GM19468 (cell line): ENCODE data around the gene ZNF280A.

Source experiments
- ATAC-seq: cut with Tn5 transposase; IDR thresholded peaks from one replicate; pipeline ENCODE4 v1.9.1; 2021; ENCODE audit warnings: mild to moderate bottlenecking, moderate library complexity, moderate number of reproducible peaks; ENCODE audit not compliant: unreplicated experiment; ENCODE audit errors: extremely low read depth

Gene ZNF280A

GRCh38 chr22:22520020-22520656, at the start of gene ZNF280A:
Gene ZNF280A, minus strand, starts transcription at chr22:22520270. Its CDS starts 4,640 bp downstream, at chr22:22515630.
- ATAC-seq = no peak

- ATAC-seq = no peak
Observed at GRCh38 chr22:22569218-22569617, 49.1 kb upstream of the ZNF280A start.

- ATAC-seq = no peak
Observed at GRCh38 chr22:22565981-22566380, 45.9 kb upstream of the ZNF280A start.

GRCh38 chr22:22558972-22559603, 39.0 kb upstream of the ZNF280A start, which contains the start of gene PRAME:
Gene PRAME, minus strand, starts transcription at chr22:22559265. Its CDS starts 2,433 bp downstream, at chr22:22556832.
- ATAC-seq = no peak

GRCh38 chr22:22558071-22558971, 38.3 kb upstream of the ZNF280A start:
- ATAC-seq = no peak

- no peak for ATAC-seq
Observed at GRCh38 chr22:22556995-22557925, 37.2 kb upstream of the ZNF280A start.

- ATAC-seq = no peak
Observed at GRCh38 chr22:22556578-22556977, 36.5 kb upstream of the ZNF280A start.

- no peak for ATAC-seq
Observed at GRCh38 chr22:22555596-22555995, 35.5 kb upstream of the ZNF280A start.

GRCh38 chr22:22554587-22555284, 34.7 kb upstream of the ZNF280A start:
- ATAC-seq = no peak

- ATAC-seq = no peak
Observed at GRCh38 chr22:22553735-22554586, 33.9 kb upstream of the ZNF280A start.

- no peak for ATAC-seq
Observed at GRCh38 chr22:22553141-22553540, 33.1 kb upstream of the ZNF280A start.

GRCh38 chr22:22552630-22553029, 32.6 kb upstream of the ZNF280A start:
- no peak for ATAC-seq

GRCh38 chr22:22550789-22551434, 30.8 kb upstream of the ZNF280A start:
- ATAC-seq = no peak

GRCh38 chr22:22548910-22549309, 28.8 kb upstream of the ZNF280A start:
- ATAC-seq = no peak

GRCh38 chr22:22548317-22548716, 28.2 kb upstream of the ZNF280A start:
- ATAC-seq = no peak

- ATAC-seq = no peak
Observed at GRCh38 chr22:22547692-22548300, 27.7 kb upstream of the ZNF280A start.

- no peak for ATAC-seq
Observed at GRCh38 chr22:22547226-22547625, 27.2 kb upstream of the ZNF280A start.
